Measurements from ENCODE around the gene XPOT.
"Not testable (repeated sequence)": the region's sequence is repeated elsewhere in the genome, so short reads cannot be mapped to it uniquely, and the experiment has no call there.

DNA sequence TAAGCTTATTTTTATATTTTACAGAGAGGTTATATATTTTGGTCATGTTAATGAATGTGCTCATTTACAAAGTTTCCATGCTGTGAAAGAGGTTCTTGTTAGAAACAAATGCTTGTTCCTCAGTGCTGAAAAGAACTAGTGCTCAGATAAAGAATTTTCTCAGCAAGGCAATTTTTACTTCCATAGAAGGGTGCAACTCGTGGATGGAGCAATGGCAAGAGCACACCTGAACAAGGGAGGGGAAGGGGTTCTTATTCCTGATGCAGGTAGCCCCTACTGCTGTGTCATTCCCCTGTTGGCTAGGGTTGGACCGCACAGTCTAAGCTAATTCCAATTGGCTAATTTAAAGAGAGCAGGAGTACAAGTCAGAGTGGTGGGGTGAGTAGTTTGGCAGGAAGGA, 48.0 kb upstream of the XPOT start:
- TF ChIP-seq RAD21 (IDR thresholded peaks at IDR 0.05; ENCODE audit: low read length); BHLHE40 (IDR thresholded peaks at IDR 0.05; ENCODE audit: low read depth, low read length); MAFK (IDR thresholded peaks at IDR 0.05; ENCODE audit: low read depth, low read length); POLR2A (IDR thresholded peaks at IDR 0.05; ENCODE audit: low read depth, low read length); CEBPB (IDR thresholded peaks at IDR 0.05; ENCODE audit: low read depth, low read length); RFX5 (IDR thresholded peaks at IDR 0.05; ENCODE audit: low read depth, low read length): not testable (repeated sequence)
- TF ChIP-seq, protein P1, sequence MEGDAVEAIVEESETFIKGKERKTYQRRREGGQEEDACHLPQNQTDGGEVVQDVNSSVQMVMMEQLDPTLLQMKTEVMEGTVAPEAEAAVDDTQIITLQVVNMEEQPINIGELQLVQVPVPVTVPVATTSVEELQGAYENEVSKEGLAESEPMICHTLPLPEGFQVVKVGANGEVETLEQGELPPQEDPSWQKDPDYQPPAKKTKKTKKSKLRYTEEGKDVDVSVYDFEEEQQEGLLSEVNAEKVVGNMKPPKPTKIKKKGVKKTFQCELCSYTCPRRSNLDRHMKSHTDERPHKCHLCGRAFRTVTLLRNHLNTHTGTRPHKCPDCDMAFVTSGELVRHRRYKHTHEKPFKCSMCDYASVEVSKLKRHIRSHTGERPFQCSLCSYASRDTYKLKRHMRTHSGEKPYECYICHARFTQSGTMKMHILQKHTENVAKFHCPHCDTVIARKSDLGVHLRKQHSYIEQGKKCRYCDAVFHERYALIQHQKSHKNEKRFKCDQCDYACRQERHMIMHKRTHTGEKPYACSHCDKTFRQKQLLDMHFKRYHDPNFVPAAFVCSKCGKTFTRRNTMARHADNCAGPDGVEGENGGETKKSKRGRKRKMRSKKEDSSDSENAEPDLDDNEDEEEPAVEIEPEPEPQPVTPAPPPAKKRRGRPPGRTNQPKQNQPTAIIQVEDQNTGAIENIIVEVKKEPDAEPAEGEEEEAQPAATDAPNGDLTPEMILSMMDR (conservative IDR thresholded peaks at IDR 0.05; ENCODE audit: low read depth, low read length) = not testable (repeated sequence)
- TF ChIP-seq, protein P2, sequence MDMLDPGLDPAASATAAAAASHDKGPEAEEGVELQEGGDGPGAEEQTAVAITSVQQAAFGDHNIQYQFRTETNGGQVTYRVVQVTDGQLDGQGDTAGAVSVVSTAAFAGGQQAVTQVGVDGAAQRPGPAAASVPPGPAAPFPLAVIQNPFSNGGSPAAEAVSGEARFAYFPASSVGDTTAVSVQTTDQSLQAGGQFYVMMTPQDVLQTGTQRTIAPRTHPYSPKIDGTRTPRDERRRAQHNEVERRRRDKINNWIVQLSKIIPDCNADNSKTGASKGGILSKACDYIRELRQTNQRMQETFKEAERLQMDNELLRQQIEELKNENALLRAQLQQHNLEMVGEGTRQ (IDR thresholded peaks at IDR 0.05; ENCODE audit: low read depth, low read length) = not testable (repeated sequence)
